ENCODE measurements around the gene HSD17B10. TPM values are rescaled to one million over a fixed set of nuclear protein-coding genes. Genes with fewer than 3 reads are reported as not detected.

HSD17B10 gene
- total RNA-seq, 1 donor: 48.5 TPM

DNA sequence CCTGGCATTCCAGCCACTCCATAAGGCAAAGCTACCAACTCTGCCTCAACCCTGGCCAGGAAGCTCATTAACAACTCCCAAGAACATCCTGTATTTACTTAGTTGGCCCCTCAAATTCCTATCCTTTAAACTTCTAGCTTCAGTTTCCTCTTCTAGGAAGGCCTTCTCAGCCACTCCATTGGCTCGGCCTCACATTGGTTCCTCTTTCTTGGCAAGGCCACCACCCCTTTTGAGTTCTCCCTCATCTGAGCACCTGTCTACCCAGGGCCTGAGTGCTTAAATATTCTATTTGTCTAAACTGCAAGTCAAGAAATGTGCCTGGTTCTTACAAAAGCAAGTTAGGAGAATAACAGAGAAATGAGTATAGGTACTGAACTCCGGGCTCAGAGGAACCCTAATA, 21.7 kb downstream of the HSD17B10 start:
- Histone ChIP-seq H3K4me2 (ENCODE audit: insufficient read depth, low read length) (no peak overlapping the region), H3K9me3 (ENCODE audit: low read depth, low read length) (no peaks in the 10 kb centered on the region), H3K36me3 (ENCODE audit: insufficient read depth, low read length) (peaks cover 55% of the 10 kb centered on the region), H3K79me2 (ENCODE audit: insufficient read depth, low read length) (peaks cover 30% of the 10 kb centered on the region), H3K27me3 (ENCODE audit: insufficient read depth, low read length) (no peaks in the 10 kb centered on the region), H2AFZ (ENCODE audit: low read length) (no peak overlapping the region), H3K4me1 (ENCODE audit: insufficient read depth, low read length) (no peaks in the 10 kb centered on the region), H3K4me3 (ENCODE audit: insufficient read depth, low read length) (no peak overlapping the region), H4K20me1 (ENCODE audit: insufficient read depth, low read length) (peaks cover 13% of the 10 kb centered on the region), H3K27ac (ENCODE audit: low read depth, low read length) (no peak overlapping the region)
- TF ChIP-seq CTCF (IDR thresholded peaks at IDR 0.05; ENCODE audit: extremely low read depth, low read depth, low read length): no peak
- DNase-seq (ENCODE audit: insufficient read length, low spot score, missing footprints): no peak

DNA sequence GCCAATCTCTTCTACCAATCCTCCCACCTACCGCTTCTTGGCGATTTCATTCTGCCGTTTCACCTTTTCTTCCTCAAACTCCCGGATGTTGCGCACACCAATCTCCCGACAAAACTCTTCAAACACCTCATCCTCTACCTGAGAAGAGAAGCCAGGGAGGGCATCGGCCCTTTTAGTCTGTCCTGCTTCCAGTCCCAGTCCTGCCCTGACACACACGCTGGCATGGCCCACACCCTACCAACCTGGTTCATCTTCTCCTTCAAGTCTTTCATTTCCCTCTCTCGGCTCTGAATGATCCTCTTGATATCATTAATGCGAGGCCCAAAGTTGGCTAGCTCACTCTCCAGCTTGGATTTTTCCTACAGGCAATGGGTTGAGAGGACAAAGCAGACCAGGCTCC, 30.6 kb downstream of the HSD17B10 start:
- DNase-seq (ENCODE audit: insufficient read length, low spot score, missing footprints): no peak
- no peak overlapping the region for H3K4me3 ChIP-seq (ENCODE audit: insufficient read depth, low read length)
- H3K4me2 ChIP-seq (ENCODE audit: insufficient read depth, low read length): no peak overlapping the region
- no peak overlapping the region for H2AFZ ChIP-seq (ENCODE audit: low read length)
- peaks cover 75% of the 10 kb centered on the region for H3K36me3 ChIP-seq (ENCODE audit: insufficient read depth, low read length)
- H3K4me1 ChIP-seq (ENCODE audit: insufficient read depth, low read length): no peaks in the 10 kb centered on the region
- no peaks in the 10 kb centered on the region for H3K27me3 ChIP-seq (ENCODE audit: insufficient read depth, low read length)
- no peak for TF ChIP-seq CTCF (IDR thresholded peaks at IDR 0.05; ENCODE audit: extremely low read depth, low read depth, low read length)
- H3K27ac ChIP-seq (ENCODE audit: low read depth, low read length): no peak overlapping the region
- no peaks in the 10 kb centered on the region for H4K20me1 ChIP-seq (ENCODE audit: insufficient read depth, low read length)
- H3K79me2 ChIP-seq (ENCODE audit: insufficient read depth, low read length): no peaks in the 10 kb centered on the region
- no peaks in the 10 kb centered on the region for H3K9me3 ChIP-seq (ENCODE audit: low read depth, low read length)

GRCh38 chrX:53398216-53398615, 36.0 kb downstream of the HSD17B10 start:
- no peak overlapping the region for H3K4me2 ChIP-seq (ENCODE audit: insufficient read depth, low read length)
- no peak overlapping the region for H2AFZ ChIP-seq (ENCODE audit: low read length)
- peaks cover 59% of the 10 kb centered on the region for H3K36me3 ChIP-seq (ENCODE audit: insufficient read depth, low read length)
- H3K9me3 ChIP-seq (ENCODE audit: low read depth, low read length): no peaks in the 10 kb centered on the region
- H3K4me3 ChIP-seq (ENCODE audit: insufficient read depth, low read length): no peak overlapping the region
- H3K79me2 ChIP-seq (ENCODE audit: insufficient read depth, low read length): no peaks in the 10 kb centered on the region
- H3K4me1 ChIP-seq (ENCODE audit: insufficient read depth, low read length): no peaks in the 10 kb centered on the region
- DNase-seq (ENCODE audit: insufficient read length, low spot score, missing footprints): no peak
- no peaks in the 10 kb centered on the region for H4K20me1 ChIP-seq (ENCODE audit: insufficient read depth, low read length)
- TF ChIP-seq CTCF (IDR thresholded peaks at IDR 0.05; ENCODE audit: extremely low read depth, low read depth, low read length): no peak
- H3K27me3 ChIP-seq (ENCODE audit: insufficient read depth, low read length): no peaks in the 10 kb centered on the region
- no peak overlapping the region for H3K27ac ChIP-seq (ENCODE audit: low read depth, low read length)

DNA sequence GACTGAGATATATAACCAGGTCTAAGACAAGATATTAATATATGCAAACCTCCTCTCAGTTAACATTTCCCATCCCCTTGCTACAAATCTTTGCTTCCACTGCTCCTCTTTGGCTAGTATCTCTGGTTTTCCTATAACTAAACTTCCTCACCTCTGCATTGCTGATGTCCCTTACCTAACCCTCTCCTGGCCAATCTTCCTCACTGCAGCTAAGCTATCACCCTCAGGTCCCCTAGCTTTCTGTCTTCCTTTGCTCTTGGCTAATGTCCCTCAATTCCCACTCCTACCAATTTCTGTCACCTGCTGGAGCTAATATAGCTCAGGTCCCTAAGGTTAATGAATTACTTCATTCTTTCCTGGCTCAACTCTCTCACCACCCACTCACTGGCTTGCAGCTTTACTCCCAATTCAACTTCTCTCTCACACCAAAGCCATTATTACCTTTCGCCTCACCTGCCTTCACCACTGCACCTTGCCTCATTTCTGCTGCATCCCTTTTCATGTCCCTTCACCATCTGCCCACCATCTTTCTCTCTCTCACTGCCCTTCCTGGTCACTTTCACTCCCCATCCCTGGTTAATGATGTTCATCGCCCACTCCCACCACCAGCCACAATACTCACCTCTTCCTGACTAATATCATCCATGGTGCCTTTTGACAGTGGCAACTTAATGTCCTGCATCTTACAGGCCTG, 38.4 kb downstream of the HSD17B10 start:
- Histone ChIP-seq H3K27ac (ENCODE audit: low read depth, low read length) (no peak overlapping the region), H3K27me3 (ENCODE audit: insufficient read depth, low read length) (no peaks in the 10 kb centered on the region), H4K20me1 (ENCODE audit: insufficient read depth, low read length) (no peaks in the 10 kb centered on the region), H2AFZ (ENCODE audit: low read length) (no peak overlapping the region), H3K36me3 (ENCODE audit: insufficient read depth, low read length) (peaks cover 49% of the 10 kb centered on the region), H3K4me1 (ENCODE audit: insufficient read depth, low read length) (no peaks in the 10 kb centered on the region), H3K4me3 (ENCODE audit: insufficient read depth, low read length) (no peak overlapping the region), H3K4me2 (ENCODE audit: insufficient read depth, low read length) (no peak overlapping the region), H3K79me2 (ENCODE audit: insufficient read depth, low read length) (no peaks in the 10 kb centered on the region), H3K9me3 (ENCODE audit: low read depth, low read length) (no peaks in the 10 kb centered on the region)
- no peak for TF ChIP-seq CTCF (IDR thresholded peaks at IDR 0.05; ENCODE audit: extremely low read depth, low read depth, low read length)
- DNase-seq (ENCODE audit: insufficient read length, low spot score, missing footprints): no peak
